Stimulated activated CD4-positive, alpha-beta T cell treated with anti-CD3 and anti-CD28 coated beads, Interleukin-1b, Interleukin-23, amount 100 ng/mL, for 1 hour (primary cell): ENCODE measurements around the gene LMBR1.
"Not testable (repeated sequence)": the region's sequence is repeated elsewhere in the genome, so short reads cannot be mapped to it uniquely, and the experiment has no call there.

Experiments used
- DNase-seq, 2 donors: peaks; one replicate each; pipeline ENCODE4 v3.0.0-alpha.2; 2020; ENCODE audit warnings: low read depth in 2 of 2

The LMBR1 gene

GRCh38 chr7:156759579-156760202 is 133.3 kb downstream of the LMBR1 start:
- DNase-seq: no peak

- DNase-seq: no peak
These were observed 133.8 kb downstream of the LMBR1 start for GRCh38 chr7:156759143-156759542.

- no peak for DNase-seq
These were observed 138.8 kb downstream of the LMBR1 start for GRCh38 chr7:156754201-156754600.

DNA sequence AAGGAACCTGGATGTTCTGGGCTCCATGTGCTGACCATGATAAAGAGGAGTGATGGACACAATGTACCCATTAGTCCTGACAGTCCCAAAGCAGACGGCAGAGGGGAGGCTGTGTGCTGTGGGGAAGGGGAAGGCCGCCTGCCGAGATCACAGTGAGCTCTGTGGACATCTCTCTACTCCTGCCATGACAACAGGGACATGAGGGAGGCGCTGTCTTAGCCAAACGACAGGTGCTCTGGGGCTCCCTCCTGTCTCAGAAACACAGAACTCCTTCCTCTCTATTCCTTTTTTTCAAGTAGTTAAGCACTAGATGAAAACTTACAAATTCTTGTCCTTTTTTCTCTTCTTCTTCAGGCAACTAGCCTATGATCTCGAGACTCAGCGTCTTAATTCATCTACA is 139.4 kb downstream of the LMBR1 start:
- no peak for DNase-seq

- no peak for DNase-seq
These were observed 139.8 kb downstream of the LMBR1 start for GRCh38 chr7:156753229-156753560.

- DNase-seq: no peak
These were observed 140.4 kb downstream of the LMBR1 start for GRCh38 chr7:156752367-156753228.

- DNase-seq: peak in 1 of 2 donors; percentile 9
These were observed 141.7 kb downstream of the LMBR1 start for GRCh38 chr7:156751319-156751718.

DNA sequence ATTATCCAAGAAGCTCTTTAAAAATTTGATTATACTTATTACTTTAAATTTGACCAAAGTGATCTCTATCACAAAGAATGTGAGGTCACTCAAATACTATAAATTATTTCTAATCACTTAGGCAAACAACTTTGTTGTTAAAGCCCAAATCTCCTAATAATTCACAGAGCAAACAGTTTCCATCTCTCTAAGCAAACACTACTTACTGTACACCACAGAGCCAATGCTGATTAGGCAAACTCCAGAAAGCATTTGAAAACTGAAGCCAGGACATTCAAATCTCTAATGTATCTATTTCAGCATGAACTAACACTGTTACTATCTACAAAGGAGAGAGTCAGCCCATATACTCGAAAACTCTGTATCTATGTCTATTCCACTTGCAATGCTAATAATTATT is 145.3 kb downstream of the LMBR1 start:
- no peak for DNase-seq

- DNase-seq: no peak
These were observed 146.1 kb downstream of the LMBR1 start for GRCh38 chr7:156746891-156747290.

DNA sequence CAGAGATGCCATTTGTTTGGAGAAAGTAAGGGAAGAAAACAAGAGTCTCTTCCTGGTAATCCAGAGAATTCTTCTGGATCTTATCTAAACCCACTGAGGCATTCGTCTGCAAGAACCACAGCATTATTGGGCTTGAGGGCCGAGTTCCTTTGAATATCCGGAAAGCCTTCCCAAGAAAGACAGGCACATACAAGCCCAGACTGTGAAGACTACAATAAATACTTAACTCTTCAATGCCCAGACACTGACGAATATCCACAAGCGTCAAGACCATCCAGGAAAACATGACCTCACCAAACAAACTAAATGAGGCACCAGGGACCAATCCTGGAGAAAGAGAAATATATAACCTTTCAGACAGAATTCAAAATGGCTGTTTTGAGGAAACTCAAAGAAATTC is 153.4 kb downstream of the LMBR1 start:
- no peak for DNase-seq

DNA sequence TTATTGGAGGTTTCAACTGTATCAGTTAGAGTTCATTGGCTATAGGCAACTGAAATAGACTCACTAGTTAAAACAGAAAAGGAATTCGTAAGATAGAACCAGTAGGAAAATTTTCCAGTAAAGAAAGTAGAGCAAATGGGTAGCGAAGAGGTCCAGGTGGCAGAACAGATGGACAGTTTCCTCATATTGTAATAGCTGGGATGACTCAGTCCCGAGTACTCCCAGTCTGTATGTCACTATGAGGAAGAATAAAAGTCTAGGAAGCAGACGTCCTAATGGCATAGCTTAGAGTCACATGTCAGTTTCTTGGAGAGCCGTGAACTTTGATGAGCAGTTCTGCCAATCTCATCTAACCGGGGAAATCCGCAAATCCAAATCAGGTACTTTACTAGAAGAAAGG is 157.1 kb downstream of the LMBR1 start:
- no peak for DNase-seq

DNA sequence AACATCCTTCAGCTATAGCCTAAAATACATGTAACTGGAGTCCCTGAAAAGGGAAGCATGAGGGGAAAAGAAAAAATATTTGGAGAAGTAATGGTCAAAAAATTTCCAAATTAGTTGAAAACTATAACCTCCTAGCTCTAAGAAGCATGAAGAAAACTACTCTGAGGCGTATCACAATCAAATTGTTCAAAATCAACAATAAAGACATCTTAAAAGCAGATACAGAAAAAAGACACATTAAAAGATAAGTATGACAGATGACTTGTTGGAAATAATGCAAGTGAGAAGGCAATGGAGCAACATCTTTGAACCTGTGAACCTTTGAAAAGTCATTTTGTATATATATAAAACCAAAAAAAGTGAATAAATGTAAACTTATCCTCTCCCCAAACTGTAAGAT is 159.3 kb downstream of the LMBR1 start:
- DNase-seq: no peak

GRCh38 chr7:156732091-156732625 is 160.8 kb downstream of the LMBR1 start:
- DNase-seq: no peak

- no peak for DNase-seq
These were observed 161.3 kb downstream of the LMBR1 start for GRCh38 chr7:156731651-156732050.

DNA sequence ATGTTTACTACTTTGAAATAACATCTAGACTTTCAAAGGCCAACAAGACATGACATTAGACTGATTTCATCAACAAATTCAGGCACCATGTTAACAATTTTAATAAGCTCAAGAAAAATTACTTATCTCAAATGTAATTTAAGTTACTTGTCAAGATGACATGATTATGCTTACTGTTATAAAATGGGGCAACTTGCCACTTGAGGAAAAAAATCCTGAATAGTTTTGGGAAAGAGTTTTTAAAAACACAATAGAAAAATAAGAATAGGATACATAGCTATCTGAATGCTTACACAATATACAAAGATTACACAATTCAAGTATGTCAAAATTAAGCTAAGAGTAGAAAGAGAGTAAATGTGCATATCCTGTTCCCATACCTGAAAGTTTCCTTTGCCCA is 167.0 kb downstream of the LMBR1 start:
- no peak for DNase-seq

- no peak for DNase-seq
These were observed 167.9 kb downstream of the LMBR1 start for GRCh38 chr7:156725073-156725472.

GRCh38 chr7:156722043-156722826 is 170.7 kb downstream of the LMBR1 start:
- no peak for DNase-seq

DNA sequence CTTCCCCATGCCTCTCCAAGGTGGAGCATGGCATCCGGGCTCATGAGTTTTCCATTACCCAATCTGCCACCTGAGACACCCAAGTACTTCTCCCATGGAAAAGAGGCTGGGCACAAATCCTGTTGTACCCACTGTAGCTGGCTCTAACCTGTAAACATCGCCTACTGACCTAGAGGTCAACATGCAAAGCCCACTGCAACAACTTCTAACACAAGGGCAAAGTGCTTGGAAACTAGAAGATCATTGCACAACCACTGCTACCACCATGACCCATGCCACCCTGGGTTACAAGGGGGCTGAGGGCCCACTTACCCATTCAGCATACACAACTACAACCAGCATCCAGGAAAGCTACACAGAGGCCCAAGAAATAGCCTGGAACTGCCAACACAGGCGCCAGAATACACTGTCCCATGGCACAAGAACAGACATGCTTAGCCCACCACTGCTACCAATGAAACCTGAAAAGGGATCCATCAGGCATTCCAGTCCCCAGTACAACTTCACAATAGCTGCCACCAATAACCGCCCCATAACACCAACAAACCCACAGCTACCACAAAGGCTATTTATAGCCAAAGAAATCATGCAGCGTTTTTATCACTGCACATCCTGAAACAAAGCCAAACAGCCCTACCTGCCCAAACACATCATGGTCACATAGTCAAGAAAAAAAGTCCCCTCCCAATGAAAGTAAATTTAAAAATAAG is 189.1 kb downstream of the LMBR1 start:
- no peak for DNase-seq

GRCh38 chr7:156703209-156703608 is 189.8 kb downstream of the LMBR1 start:
- DNase-seq: no peak

GRCh38 chr7:156702399-156702798 is 190.6 kb downstream of the LMBR1 start:
- no peak for DNase-seq

DNA sequence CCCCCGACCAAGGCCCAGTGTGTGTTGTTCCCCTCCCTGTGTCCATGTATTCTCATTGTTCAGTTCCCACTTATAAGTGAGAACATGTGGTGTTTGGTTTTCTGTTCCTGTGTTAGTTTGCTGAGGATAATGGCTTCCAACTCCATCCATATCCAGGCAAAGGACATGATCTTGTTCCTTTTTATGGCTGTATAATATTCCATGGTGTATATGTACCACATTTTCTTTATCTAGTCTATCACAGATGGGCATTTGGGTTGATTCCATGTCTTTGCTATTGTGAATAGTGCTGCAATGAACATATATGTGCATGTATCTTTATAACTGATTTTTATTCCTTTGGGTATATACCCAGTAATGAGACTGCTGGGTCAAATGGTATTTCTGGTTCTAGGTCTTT is 191.2 kb downstream of the LMBR1 start:
- DNase-seq: not testable (repeated sequence)

DNA sequence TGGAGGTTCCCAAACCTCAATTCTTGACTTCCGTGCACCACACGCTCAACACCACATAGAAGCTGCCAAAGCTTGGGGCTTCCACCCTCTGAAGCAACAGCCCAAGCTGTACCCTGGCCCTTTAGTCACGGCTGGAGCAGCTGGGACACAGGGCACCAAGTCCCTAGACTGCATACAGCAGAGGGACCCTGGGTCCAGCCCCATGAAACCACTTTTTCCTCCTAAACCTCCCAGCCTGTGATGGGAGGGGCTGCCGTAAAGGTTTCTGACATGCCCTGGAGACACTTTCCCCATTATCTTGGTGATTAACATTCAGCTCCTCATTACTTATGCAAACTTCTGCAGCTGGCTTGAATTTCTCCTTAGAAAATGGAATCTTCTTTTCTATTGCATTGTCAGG is 194.5 kb downstream of the LMBR1 start:
- DNase-seq: not testable (repeated sequence)
